HG03378 (cell line): Measurements from ENCODE around the gene USP33.
A peak's percentile ranks its signal among the peaks of the same experiment; 100 is the strongest.
"Not testable (repeated sequence)": the region's sequence is repeated elsewhere in the genome, so short reads cannot be mapped to it uniquely, and the experiment has no call there.

Source experiments
- ATAC-seq: cut with Tn5 transposase; IDR thresholded peaks from one replicate; pipeline ENCODE4 v1.9.1; 2021; ENCODE audit warnings: mild to moderate bottlenecking, moderate library complexity; ENCODE audit not compliant: unreplicated experiment

The USP33 gene

GRCh38 chr1:77741316-77741715 is 18.3 kb downstream of the USP33 start:
- no peak for ATAC-seq

GRCh38 chr1:77739235-77739634 is 20.4 kb downstream of the USP33 start:
- no peak for ATAC-seq

- ATAC-seq: no peak
Observed at GRCh38 chr1:77732090-77732489, 27.6 kb downstream of the USP33 start.

GRCh38 chr1:77725706-77726105 is 33.9 kb downstream of the USP33 start:
- no peak for ATAC-seq

- ATAC-seq: no peak
Observed at GRCh38 chr1:77718181-77718580, 41.5 kb downstream of the USP33 start.

- no peak for ATAC-seq
Observed at GRCh38 chr1:77716065-77716464, 43.6 kb downstream of the USP33 start.

GRCh38 chr1:77709727-77710126 is 49.9 kb downstream of the USP33 start:
- ATAC-seq: no peak

GRCh38 chr1:77706321-77706720 is 53.3 kb downstream of the USP33 start:
- no peak for ATAC-seq

GRCh38 chr1:77704736-77705135 is 54.9 kb downstream of the USP33 start:
- ATAC-seq: no peak

- not testable (repeated sequence) for ATAC-seq
Observed at GRCh38 chr1:77699673-77700072, 60.0 kb downstream of the USP33 start.

- no peak for ATAC-seq
Observed at GRCh38 chr1:77697441-77697840, 62.2 kb downstream of the USP33 start.

- no peak for ATAC-seq
Observed at GRCh38 chr1:77688939-77689338, 70.7 kb downstream of the USP33 start.

- no peak for ATAC-seq
Observed at GRCh38 chr1:77687519-77687906, 72.1 kb downstream of the USP33 start.

- ATAC-seq: no peak
Observed at GRCh38 chr1:77686796-77687518, 72.7 kb downstream of the USP33 start.

GRCh38 chr1:77683160-77684148 is 76.2 kb downstream of the USP33 start:
- peak; percentile 60 for ATAC-seq

GRCh38 chr1:77682460-77683159 is 77.0 kb downstream of the USP33 start, which contains the start of gene ZZZ3:
Gene ZZZ3, minus strand, starts transcription at chr1:77682658. Its CDS starts 49,304 bp downstream, at chr1:77633354.
- peak; percentile 86 for ATAC-seq

GRCh38 chr1:77680173-77680572 is 79.5 kb downstream of the USP33 start:
- no peak for ATAC-seq

- ATAC-seq: no peak
Observed at GRCh38 chr1:77678660-77679610, 80.7 kb downstream of the USP33 start.

- not testable (repeated sequence) for ATAC-seq
Observed at GRCh38 chr1:77674807-77675206, 84.8 kb downstream of the USP33 start.
